ENCODE results near the gene CFDP1. TPM values are rescaled to one million over a fixed set of nuclear protein-coding genes. Genes with fewer than 3 reads are reported as not detected.

Gene CFDP1
- total and polyA plus RNA-seq, 2 experiments from 2014 or later = 97.1 to 116 TPM

GRCh38 chr16:75264457-75264998 lies 168.8 kb downstream of the CFDP1 start:
- H3K9me3 ChIP-seq (ENCODE audit: low read depth) = no peaks in the 10 kb centered on the region
- peaks cover 68% of the 10 kb centered on the region for H3K79me2 ChIP-seq
- no peak overlapping the region for H2AFZ ChIP-seq
- H4K20me1 ChIP-seq (ENCODE audit: insufficient read depth, poor library complexity, severe bottlenecking) = peaks cover 47% of the 10 kb centered on the region
- 30% methylated on average over 14 of the region's 14 CpGs for WGBS (ENCODE audit: low lambda C conversion rate, missing lambda C conversion rate)
- H3K27me3 ChIP-seq = no peaks in the 10 kb centered on the region
- peaks cover 57% of the 10 kb centered on the region for H3K4me1 ChIP-seq (ENCODE audit: insufficient read depth)
- H3K4me3 ChIP-seq = peak overlapping the region; percentile 99
- H3K4me2 ChIP-seq = peak overlapping the region; percentile 97
- H3K9me2 ChIP-seq (replicated peaks; ENCODE audit: insufficient read depth) = no peaks in the 10 kb centered on the region
- H3K36me3 ChIP-seq (replicated peaks; ENCODE audit: insufficient read depth, low read depth) = no peaks in the 10 kb centered on the region
- peak; percentile 30 for DNase-seq (ENCODE audit: low spot score)
- TF ChIP-seq CTCF (IDR thresholded peaks at IDR 0.05; ENCODE audit: poor library complexity) (no peak), EZH2 (IDR thresholded peaks at IDR 0.05; ENCODE audit: borderline replicate concordance) (no peak), EZH2phosphoT487 (IDR thresholded peaks at IDR 0.05; ENCODE audit: low read depth, severe bottlenecking, unreplicated experiment) (no peak)
- H3K27ac ChIP-seq = peak overlapping the region; percentile 99

GRCh38 chr16:75263963-75264445 lies 169.3 kb downstream of the CFDP1 start:
- peak overlapping the region; percentile 99 for H3K4me3 ChIP-seq
- DNase-seq (ENCODE audit: low spot score) = peak; percentile 48

GRCh38 chr16:75263291-75263962 lies 169.9 kb downstream of the CFDP1 start:
- peak overlapping the region; percentile 99 for H3K4me3 ChIP-seq
- peaks cover 79% of the 10 kb centered on the region for H3K79me2 ChIP-seq
- H3K9me3 ChIP-seq (ENCODE audit: low read depth) = no peaks in the 10 kb centered on the region
- H3K4me2 ChIP-seq = peak overlapping the region; percentile 97
- no peak for TF ChIP-seq EZH2 (IDR thresholded peaks at IDR 0.05; ENCODE audit: borderline replicate concordance)
- no peak for TF ChIP-seq CTCF (IDR thresholded peaks at IDR 0.05; ENCODE audit: poor library complexity)
- TF ChIP-seq EZH2phosphoT487 (IDR thresholded peaks at IDR 0.05; ENCODE audit: low read depth, severe bottlenecking, unreplicated experiment) = no peak
- H3K27me3 ChIP-seq = no peaks in the 10 kb centered on the region
- 78% methylated on average over 14 of the region's 14 CpGs for WGBS (ENCODE audit: low lambda C conversion rate, missing lambda C conversion rate)
- peaks cover 58% of the 10 kb centered on the region for H4K20me1 ChIP-seq (ENCODE audit: insufficient read depth, poor library complexity, severe bottlenecking)
- H3K4me1 ChIP-seq (ENCODE audit: insufficient read depth) = peaks cover 63% of the 10 kb centered on the region
- no peaks in the 10 kb centered on the region for H3K9me2 ChIP-seq (replicated peaks; ENCODE audit: insufficient read depth)
- DNase-seq (ENCODE audit: low spot score) = peak; percentile 8
- peak overlapping the region; percentile 99 for H3K27ac ChIP-seq
- no peaks in the 10 kb centered on the region for H3K36me3 ChIP-seq (replicated peaks; ENCODE audit: insufficient read depth, low read depth)
- no peak overlapping the region for H2AFZ ChIP-seq

More at GRCh38 chr16:75263963-75264445, 169.3 kb downstream of the CFDP1 start:
- H3K9me2 ChIP-seq (replicated peaks; ENCODE audit: insufficient read depth) = no peaks in the 10 kb centered on the region
- H3K27me3 ChIP-seq = no peaks in the 10 kb centered on the region
- H3K9me3 ChIP-seq (ENCODE audit: low read depth) = no peaks in the 10 kb centered on the region
- peaks cover 73% of the 10 kb centered on the region for H3K79me2 ChIP-seq
- no peaks in the 10 kb centered on the region for H3K36me3 ChIP-seq (replicated peaks; ENCODE audit: insufficient read depth, low read depth)
- H4K20me1 ChIP-seq (ENCODE audit: insufficient read depth, poor library complexity, severe bottlenecking) = peaks cover 52% of the 10 kb centered on the region
- WGBS (ENCODE audit: low lambda C conversion rate, missing lambda C conversion rate) = 73% methylated on average over 8 of the region's 8 CpGs
- TF ChIP-seq EZH2phosphoT487 (IDR thresholded peaks at IDR 0.05; ENCODE audit: low read depth, severe bottlenecking, unreplicated experiment) (no peak), EZH2 (IDR thresholded peaks at IDR 0.05; ENCODE audit: borderline replicate concordance) (no peak)
- peaks cover 58% of the 10 kb centered on the region for H3K4me1 ChIP-seq (ENCODE audit: insufficient read depth)
- H3K27ac ChIP-seq = peak overlapping the region; percentile 99
- H2AFZ ChIP-seq = no peak overlapping the region
- peak overlapping the region; percentile 97 for H3K4me2 ChIP-seq

GRCh38 chr16:75262800-75263127 lies 170.5 kb downstream of the CFDP1 start:
- peak overlapping the region; percentile 99 for H3K27ac ChIP-seq
- H3K9me3 ChIP-seq (ENCODE audit: low read depth) = no peaks in the 10 kb centered on the region

More at GRCh38 chr16:75262800-75263127, 170.5 kb downstream of the CFDP1 start:
- Histone ChIP-seq H3K4me2 (peak overlapping the region; percentile 97), H3K9me2 (replicated peaks; ENCODE audit: insufficient read depth) (no peaks in the 10 kb centered on the region), H3K4me3 (no peak overlapping the region), H3K4me1 (ENCODE audit: insufficient read depth) (peaks cover 65% of the 10 kb centered on the region), H3K79me2 (peaks cover 86% of the 10 kb centered on the region), H3K27me3 (no peaks in the 10 kb centered on the region), H4K20me1 (ENCODE audit: insufficient read depth, poor library complexity, severe bottlenecking) (peaks cover 65% of the 10 kb centered on the region), H2AFZ (no peak overlapping the region), H3K36me3 (replicated peaks; ENCODE audit: insufficient read depth, low read depth) (no peaks in the 10 kb centered on the region)
- no peak for TF ChIP-seq EZH2phosphoT487 (IDR thresholded peaks at IDR 0.05; ENCODE audit: low read depth, severe bottlenecking, unreplicated experiment)
- TF ChIP-seq EZH2 (IDR thresholded peaks at IDR 0.05; ENCODE audit: borderline replicate concordance) = no peak
- TF ChIP-seq CTCF (IDR thresholded peaks at IDR 0.05; ENCODE audit: poor library complexity) = no peak
- 77% methylated on average over 5 of the region's 5 CpGs for WGBS (ENCODE audit: low lambda C conversion rate, missing lambda C conversion rate)
- DNase-seq (ENCODE audit: low spot score) = peak; percentile 14

Measured in hepatocyte (in vitro differentiated cells).